Ishikawa (cell line): ENCODE data around the gene BAIAP3.

Experiments used
- EP300 ChIP-seq: IDR thresholded peaks from 2 replicates; pipeline ENCODE4 v1.6.1; 2012; ENCODE audit warnings: borderline replicate concordance
- NFIC ChIP-seq: IDR thresholded peaks from 2 replicates; pipeline ENCODE4 v1.6.1; 2012
- RAD21 ChIP-seq: IDR thresholded peaks from 2 replicates; pipeline ENCODE4 v1.6.1; 2012; ENCODE audit warnings: low read depth
- REST ChIP-seq: IDR thresholded peaks from 2 replicates; pipeline ENCODE4 v1.6.1; 2012; ENCODE audit warnings: low read depth, mild to moderate bottlenecking
- TAF1 ChIP-seq: IDR thresholded peaks from 2 replicates; pipeline ENCODE4 v1.6.1; 2012; ENCODE audit warnings: low read depth, mild to moderate bottlenecking
- USF1 ChIP-seq: IDR thresholded peaks from 2 replicates; pipeline ENCODE4 v1.6.1; 2012
- YY1 ChIP-seq: IDR thresholded peaks from 2 replicates; pipeline ENCODE4 v1.6.1; 2012; ENCODE audit warnings: low read depth
- ZBTB7A ChIP-seq: IDR thresholded peaks from 2 replicates; pipeline ENCODE4 v1.6.1; 2012; ENCODE audit warnings: low read depth

- TF ChIP-seq REST = no peak
- no peak for TF ChIP-seq USF1
- TF ChIP-seq EP300 = no peak
- TF ChIP-seq TAF1 = no peak
- TF ChIP-seq YY1 = no peak
- TF ChIP-seq NFIC = no peak
- TF ChIP-seq RAD21 = no peak
- TF ChIP-seq ZBTB7A = no peak
These were observed 37.9 kb downstream of the BAIAP3 start for GRCh38 chr16:1371054-1371978.
